Measurements from ENCODE around the gene RAB17.

- TF ChIP-seq POLR2A (IDR thresholded peaks at IDR 0.05; ENCODE audit: low read depth, low read length) = no peak
- no peak for TF ChIP-seq POU2F2 (IDR thresholded peaks at IDR 0.05; ENCODE audit: low read depth, low read length)
- TF ChIP-seq POLR2AphosphoS5 (IDR thresholded peaks at IDR 0.05; ENCODE audit: low read depth, low read length) = no peak
- TF ChIP-seq TAF1 (IDR thresholded peaks at IDR 0.05; ENCODE audit: low read depth, low read length) = no peak
- TF ChIP-seq PAX5 (IDR thresholded peaks at IDR 0.05; ENCODE audit: insufficient read depth, low read length, severe bottlenecking) = no peak
Measured at GRCh38 chr2:237567276-237568029, 23.1 kb downstream of the RAB17 start.

Measured in GM12891 (cell line).